GM12878 (cell line): Measurements from ENCODE around the gene VPS39. TPM values are rescaled to one million over a fixed set of nuclear protein-coding genes. Genes with fewer than 3 reads are reported as not detected.

Experiments
- ATAC-seq: fragments of 200-7000 bp; cut with Tn5 transposase; 3 replicates; pipeline ENCODE4 v1.9.1; 2020; ENCODE audit warnings: mild to moderate bottlenecking, moderate library complexity
- BruUV-seq: library from RNA; stranded (reverse); fragments of 400-500 nt; replicated peaks from 2 replicates; lab custom pipeline; 2021; lab: Mats Ljungman, UMichigan
- CTCF ChIA-PET: fragments of 300-600 bp; sonication (Branson Sonifier 250); formaldehyde crosslinking; extraction: SDS; loops from one replicate; lab custom pipeline; 2021; ENCODE audit warnings: inconsistent platforms; lab: Yijun Ruan, JAX
- POLR2A ChIA-PET: fragments of 350-600 bp; formaldehyde crosslinking; extraction: SDS; loops from one replicate; lab custom pipeline; 2021; ENCODE audit warnings: inconsistent platforms; lab: Charles Lee
- RAD21 ChIA-PET: fragments of 300-600 bp; sonication (Branson Sonifier 250); formaldehyde crosslinking; loops from one replicate; lab custom pipeline; 2023; ENCODE audit warnings: antibody characterized with exemption; ENCODE audit not compliant: unreplicated experiment; lab: Charles Lee
- SMC1A ChIA-PET: fragments of 300-600 bp; sonication (Branson Sonifier 250); formaldehyde crosslinking; loops from one replicate; lab custom pipeline; 2023; ENCODE audit not compliant: unreplicated experiment, uncharacterized antibody; lab: Charles Lee
- DNase-seq: peaks from one replicate; pipeline ENCODE4 v3.0.0-alpha.2; 2011; ENCODE audit warnings: low read depth, low spot score
- FAIRE-seq: peaks from 3 replicates; lab custom pipeline; 2011; peaks lifted over from hg19 to GRCh38; lab: Jason Lieb, UNC
- H2AFZ ChIP-seq: 2 replicates; pipeline ENCODE4 v1.6.0; 2011; ENCODE audit warnings: low read depth, low read length, control low read depth; ENCODE audit not compliant: control insufficient read depth
- H3K27ac ChIP-seq: 2 replicates; pipeline ENCODE4 v1.5.1; 2011; ENCODE audit warnings: control low read depth; ENCODE audit not compliant: control insufficient read depth, insufficient read depth
- H3K27me3 ChIP-seq, 2 experiments: replicated peaks in 1 of 2; 2 replicates each; pipeline versions ENCODE4 v1.6.0 to v1.6.1; 2011; ENCODE audit warnings: low read length in 1 of 2; ENCODE audit not compliant: control insufficient read depth in 2 of 2, insufficient read depth in 2 of 2
- H3K36me3 ChIP-seq, 2 experiments: 2 replicates each; pipeline ENCODE4 v1.5.1; 2011; ENCODE audit warnings: low read length in 1 of 2; ENCODE audit not compliant: control insufficient read depth in 2 of 2, insufficient read depth in 2 of 2
- H3K4me1 ChIP-seq: 2 replicates; pipeline ENCODE4 v1.6.1; 2011; ENCODE audit warnings: mild to moderate bottlenecking, low read length, moderate library complexity, mixed read lengths; ENCODE audit not compliant: control insufficient read depth, insufficient read depth
- H3K4me2 ChIP-seq: 2 replicates; pipeline ENCODE4 v1.6.0; 2011; ENCODE audit warnings: control low read depth; ENCODE audit not compliant: control insufficient read depth, insufficient read depth
- H3K4me3 ChIP-seq: fragments of 200-600 bp; sonication (generic); 2 replicates; pipeline ENCODE4 v1.5.1; 2016
- H3K79me2 ChIP-seq: 2 replicates; pipeline ENCODE4 v1.6.0; 2011; ENCODE audit warnings: low read length; ENCODE audit not compliant: control insufficient read depth, insufficient read depth
- H3K9ac ChIP-seq: 2 replicates; pipeline ENCODE4 v1.8.0; 2011; ENCODE audit warnings: low read length, control low read depth, mixed read lengths; ENCODE audit not compliant: control insufficient read depth, insufficient read depth
- H3K9me3 ChIP-seq: replicated peaks from 3 replicates; pipeline ENCODE4 v1.5.1; 2011; ENCODE audit warnings: mild to moderate bottlenecking, low read length; ENCODE audit not compliant: control insufficient read depth, insufficient read depth
- H4K20me1 ChIP-seq: 2 replicates; pipeline ENCODE4 v1.6.0; 2011; ENCODE audit not compliant: control insufficient read depth, insufficient read depth
- CBX5 ChIP-seq: sonication (generic); IDR thresholded peaks from 2 replicates; pipeline ENCODE4 v1.6.1; 2016; ENCODE audit warnings: low read depth, moderate library complexity, mild to moderate bottlenecking, inconsistent platforms
- CUX1 ChIP-seq: IDR thresholded peaks from 2 replicates; pipeline ENCODE4 v1.6.1; 2012; ENCODE audit warnings: improper control_type of control experiment, low read depth, low read length; ENCODE audit not compliant: insufficient replicate concordance
- E2F4 ChIP-seq: IDR thresholded peaks from 2 replicates; pipeline ENCODE4 v1.6.1; 2012; ENCODE audit warnings: low read depth, low read length, improper control_type of control experiment
- EED ChIP-seq: sonication (generic); IDR thresholded peaks from 2 replicates; pipeline ENCODE4 v1.6.1; 2016; ENCODE audit warnings: antibody characterized with exemption, low read depth
- EGR1 ChIP-seq, 2 experiments: IDR thresholded peaks; 1 replicate in 1 of 2; 2 replicates in 1 of 2; pipeline ENCODE4 v1.6.1; 2011 to 2012; ENCODE audit warnings: low read depth in 2 of 2, low read length in 2 of 2, borderline replicate concordance in 1 of 2, mild to moderate bottlenecking in 1 of 2, moderate library complexity in 1 of 2
- HDAC6 ChIP-seq: fragments of 200-600 bp; sonication (generic); IDR thresholded peaks from one replicate; pipeline ENCODE4 v1.8.0; 2017; ENCODE audit warnings: antibody characterized with exemption; ENCODE audit not compliant: unreplicated experiment
- IRF4 ChIP-seq: IDR thresholded peaks from 2 replicates; pipeline ENCODE4 v1.6.1; 2011; ENCODE audit warnings: low read depth, low read length
- JUNB ChIP-seq: IDR thresholded peaks from 2 replicates; pipeline ENCODE4 v1.6.1; 2016; ENCODE audit warnings: antibody characterized with exemption, mild to moderate bottlenecking
- MTA2 ChIP-seq: fragments of 450-650 bp; IDR thresholded peaks from 2 replicates; pipeline ENCODE4 v1.6.1; 2016; ENCODE audit warnings: low read depth, mild to moderate bottlenecking, moderate library complexity
- RAD21 ChIP-seq: IDR thresholded peaks from 2 replicates; pipeline ENCODE4 v1.6.1; 2011; ENCODE audit warnings: mild to moderate bottlenecking, low read depth, low read length, moderate library complexity; ENCODE audit not compliant: insufficient read depth
- RAD51 ChIP-seq: fragments of 450-650 bp; IDR thresholded peaks from 2 replicates; pipeline ENCODE4 v1.6.1; 2016; ENCODE audit warnings: moderate library complexity, mild to moderate bottlenecking, inconsistent platforms
- RFX5 ChIP-seq: IDR thresholded peaks from 2 replicates; pipeline ENCODE4 v1.6.1; 2011; ENCODE audit warnings: low read depth, low read length, improper control_type of control experiment
- SMAD1 ChIP-seq: fragments of 450-650 bp; IDR thresholded peaks from 2 replicates; pipeline ENCODE4 v1.6.1; 2018; ENCODE audit warnings: mild to moderate bottlenecking, low read depth; ENCODE audit not compliant: partially characterized antibody
- ZNF217 ChIP-seq: fragments of 450-650 bp; IDR thresholded peaks from 2 replicates; pipeline ENCODE4 v1.6.1; 2017; ENCODE audit warnings: antibody characterized with exemption, mild to moderate bottlenecking
- WGBS: methylation state at CpG from one replicate; pipeline ENCODE4 v1.1.6; 2016; ENCODE audit warnings: low lambda C conversion rate; ENCODE audit not compliant: insufficient replicate concordance, insufficient coverage; ENCODE audit errors: missing lambda C conversion rate; 5-methylcytosine and 5-hydroxymethylcytosine counted together
- in situ Hi-C: fragments of 300-500 bp; cut with MboI; formaldehyde crosslinking; loops from 9 replicates; pipeline ENCODE4 v1.14.3; 2018; ENCODE audit warnings: mixed read lengths
- intact Hi-C: fragments of 100-400 bp; cut with micrococcal nuclease; formaldehyde crosslinking; loops from one replicate; pipeline ENCODE4 v1.14.2; 2022; ENCODE audit not compliant: unreplicated experiment
- polyA plus RNA-seq, 11 experiments: library from polyadenylated mRNA; depleted of rRNA in 4 of 11; unstranded in 6 of 11; stranded (reverse) in 5 of 11; fragments of >200 nt; fragmentation: Nextera tagmentation in 4 of 11; fragmentation: Illumina TruSeq in 1 of 11; extraction: Ambion mirVana in 4 of 11; extraction: Trizol in 1 of 11; gene quantifications; 1 replicate in 1 of 11; 2 replicates in 10 of 11; pipeline versions ENCODE4 v1.2.1 to v1.2.3, GENCODE V29; 2011 to 2016; ENCODE audit warnings: inconsistent platforms in 2 of 11, missing spikeins in 2 of 11, low read depth in 1 of 11
- total RNA-seq, 4 experiments: library from RNA; depleted of rRNA in 3 of 4; stranded (reverse); fragments of >200 nt in 3 of 4; fragmentation: Illumina TruSeq in 1 of 4; extraction: Trizol in 1 of 4; gene quantifications; 2 replicates each; pipeline versions ENCODE4 v1.2.1 to v1.2.3, GENCODE V29; 2013 to 2021

Gene VPS39
- total and polyA plus RNA-seq, 10 of the 15 experiments (the other 5 are each of a cell fraction or from before 2014, with no cell fraction given) = 4.9 to 50.0 (median 36.2) TPM

GRCh38 chr15:42130246-42130986 lies 77.7 kb downstream of the VPS39 start:
- POLR2A ChIA-PET = interaction anchor here (0.5 kb wide), 1 partner anchor 12 kb away, joined by 4 read pairs; no protein-coding TSS in a partner anchor
- Histone ChIP-seq H3K9me3 (no peaks in the 10 kb centered on the region), H3K9ac (no peak overlapping the region), H3K4me3 (no peak overlapping the region), H3K27me3 (no peaks in the 10 kb centered on the region), H3K79me2 (no peaks in the 10 kb centered on the region), H2AFZ (peak overlapping the region; percentile 51), H4K20me1 (no peaks in the 10 kb centered on the region; the same call in 1 of the 2 replicates), H3K36me3 (no peaks in the 10 kb centered on the region), H3K4me2 (peak overlapping the region; percentile 25; the same call in 1 of the 2 replicates), H3K27ac (no peak overlapping the region), H3K4me1 (no peaks in the 10 kb centered on the region)
- WGBS = 7% methylated on average over 8 of the region's 8 CpGs
- FAIRE-seq (no peak), DNase-seq (no peak), ATAC-seq (no peak; the same call in 1 of the 3 replicates)
- RAD21 ChIA-PET = interaction anchor here (0.7 to 1.5 kb wide), 4 partner anchors 24 to 202 kb away, joined by 3 to 4 read pairs (median 3); no protein-coding TSS in a partner anchor
- BruUV-seq = no TSS peak
- SMC1A ChIA-PET = interaction anchor here (0.7 to 1.6 kb wide), 4 partner anchors 8 to 141 kb away, joined by 3 read pairs; no protein-coding TSS in a partner anchor
- intact Hi-C loops = loop anchor here (5.0 kb wide), 1 partner anchor 48 kb away; no protein-coding TSS in a partner anchor
- in situ Hi-C loops = no loop called here
- TF ChIP-seq RAD21 (no peak), HDAC6 (no peak), RAD51 (no peak), RFX5 (no peak), CUX1 (no peak), EGR1 (IDR thresholded peaks at IDR 0.05; ENCODE audit: borderline replicate concordance in 1 of 2, low read depth in 2 of 2, low read length in 2 of 2) (no peak), MTA2 (no peak), JUNB (no peak), IRF4 (no peak), CBX5 (no peak), EED (no peak), E2F4 (no peak), ZNF217 (no peak), SMAD1 (no peak)
- CTCF ChIA-PET = interaction anchor here (0.9 to 1.7 kb wide), 5 partner anchors 9 to 84 kb away, joined by 3 to 15 read pairs (median 4); no protein-coding TSS in a partner anchor
